ENCODE results near the gene PSORS1C2.

- TF ChIP-seq, protein P1, sequence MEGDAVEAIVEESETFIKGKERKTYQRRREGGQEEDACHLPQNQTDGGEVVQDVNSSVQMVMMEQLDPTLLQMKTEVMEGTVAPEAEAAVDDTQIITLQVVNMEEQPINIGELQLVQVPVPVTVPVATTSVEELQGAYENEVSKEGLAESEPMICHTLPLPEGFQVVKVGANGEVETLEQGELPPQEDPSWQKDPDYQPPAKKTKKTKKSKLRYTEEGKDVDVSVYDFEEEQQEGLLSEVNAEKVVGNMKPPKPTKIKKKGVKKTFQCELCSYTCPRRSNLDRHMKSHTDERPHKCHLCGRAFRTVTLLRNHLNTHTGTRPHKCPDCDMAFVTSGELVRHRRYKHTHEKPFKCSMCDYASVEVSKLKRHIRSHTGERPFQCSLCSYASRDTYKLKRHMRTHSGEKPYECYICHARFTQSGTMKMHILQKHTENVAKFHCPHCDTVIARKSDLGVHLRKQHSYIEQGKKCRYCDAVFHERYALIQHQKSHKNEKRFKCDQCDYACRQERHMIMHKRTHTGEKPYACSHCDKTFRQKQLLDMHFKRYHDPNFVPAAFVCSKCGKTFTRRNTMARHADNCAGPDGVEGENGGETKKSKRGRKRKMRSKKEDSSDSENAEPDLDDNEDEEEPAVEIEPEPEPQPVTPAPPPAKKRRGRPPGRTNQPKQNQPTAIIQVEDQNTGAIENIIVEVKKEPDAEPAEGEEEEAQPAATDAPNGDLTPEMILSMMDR (IDR thresholded peaks at IDR 0.05), result peak in 1 of 3 experiments; percentile 35
- TF ChIP-seq POLR2A (IDR thresholded peaks at IDR 0.05; ENCODE audit: low read depth), result no peak
- no peak for TF ChIP-seq EP300 (IDR thresholded peaks at IDR 0.05)
Observed at GRCh38 chr6:31158140-31158862, 19.4 kb upstream of the PSORS1C2 start, which contains the start of gene TCF19.

Measured in esophagus muscularis mucosa (tissue), 4 donors.